GM10248 (cell line): ENCODE results near the gene STX7.
A peak's percentile ranks its signal among the peaks of the same experiment; 100 is the strongest.

Source experiments
- CTCF ChIA-PET: fragments of 300-600 bp; sonication (Branson Sonifier 250); formaldehyde crosslinking; extraction: SDS; loops from one replicate; lab custom pipeline; 2021; ENCODE audit warnings: antibody characterized with exemption; lab: Yijun Ruan, JAX
- POLR2A ChIA-PET: fragments of 350-650 bp; sonication (Branson Sonifier 250); formaldehyde crosslinking; extraction: SDS; loops from one replicate; lab custom pipeline; 2020; ENCODE audit warnings: antibody characterized with exemption; lab: Yijun Ruan, JAX
- DNase-seq: peaks from one replicate; pipeline ENCODE4 v3.0.0; 2012; ENCODE audit errors: extremely low spot score
- TF ChIP-seq, protein P1 (sequence below): IDR thresholded peaks from 2 replicates; pipeline ENCODE4 v1.5.1; 2012; ENCODE audit warnings: mild to moderate bottlenecking, low read depth; ENCODE audit errors: extremely low read depth, missing control alignments, control extremely low read depth

The STX7 gene

DNA sequence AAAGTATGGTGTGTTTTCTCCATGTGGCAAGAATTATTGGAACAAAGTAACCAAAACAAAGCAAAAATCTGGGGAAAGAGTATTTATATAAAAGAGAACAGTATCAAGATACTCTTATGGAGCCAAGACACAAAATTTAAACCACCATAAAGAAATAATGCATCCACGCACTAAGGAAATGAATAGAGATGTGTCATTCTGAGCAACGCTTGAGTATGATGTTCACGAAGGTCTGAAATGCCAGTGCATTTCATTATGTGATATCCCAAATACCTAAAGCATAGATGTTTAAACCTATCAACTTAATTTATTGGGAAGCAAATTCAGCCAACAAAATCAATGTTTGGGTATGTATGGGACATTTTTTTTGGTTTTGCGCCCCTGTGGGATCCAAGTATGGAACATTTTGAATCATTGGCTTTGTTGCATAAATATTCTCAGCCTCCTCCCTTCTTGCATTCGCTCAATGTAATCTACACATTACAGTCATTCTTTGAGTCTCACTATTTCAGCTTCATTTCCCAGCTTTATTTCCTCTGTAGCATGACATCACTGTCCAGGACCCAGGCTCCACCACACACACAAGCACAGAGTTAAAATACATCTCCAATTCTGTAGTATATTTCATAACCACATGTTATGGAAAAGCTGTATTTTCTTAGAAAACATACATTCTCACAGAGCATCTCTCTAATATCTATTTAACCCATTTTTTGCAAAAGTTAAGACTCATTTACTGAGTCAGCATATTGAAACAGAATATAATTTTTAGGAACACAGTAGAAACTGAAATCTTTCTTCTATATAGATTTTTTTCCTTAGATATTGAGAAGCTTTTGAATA, 100.0 kb downstream of the STX7 start:
- CTCF ChIA-PET: interaction anchor here (1.3 kb wide), 1 partner anchor 77 kb away, joined by 3 read pairs; no protein-coding TSS in a partner anchor
- POLR2A ChIA-PET: no interaction called here
- TF ChIP-seq, protein P1, sequence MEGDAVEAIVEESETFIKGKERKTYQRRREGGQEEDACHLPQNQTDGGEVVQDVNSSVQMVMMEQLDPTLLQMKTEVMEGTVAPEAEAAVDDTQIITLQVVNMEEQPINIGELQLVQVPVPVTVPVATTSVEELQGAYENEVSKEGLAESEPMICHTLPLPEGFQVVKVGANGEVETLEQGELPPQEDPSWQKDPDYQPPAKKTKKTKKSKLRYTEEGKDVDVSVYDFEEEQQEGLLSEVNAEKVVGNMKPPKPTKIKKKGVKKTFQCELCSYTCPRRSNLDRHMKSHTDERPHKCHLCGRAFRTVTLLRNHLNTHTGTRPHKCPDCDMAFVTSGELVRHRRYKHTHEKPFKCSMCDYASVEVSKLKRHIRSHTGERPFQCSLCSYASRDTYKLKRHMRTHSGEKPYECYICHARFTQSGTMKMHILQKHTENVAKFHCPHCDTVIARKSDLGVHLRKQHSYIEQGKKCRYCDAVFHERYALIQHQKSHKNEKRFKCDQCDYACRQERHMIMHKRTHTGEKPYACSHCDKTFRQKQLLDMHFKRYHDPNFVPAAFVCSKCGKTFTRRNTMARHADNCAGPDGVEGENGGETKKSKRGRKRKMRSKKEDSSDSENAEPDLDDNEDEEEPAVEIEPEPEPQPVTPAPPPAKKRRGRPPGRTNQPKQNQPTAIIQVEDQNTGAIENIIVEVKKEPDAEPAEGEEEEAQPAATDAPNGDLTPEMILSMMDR: no peak
- no peak for DNase-seq

DNA sequence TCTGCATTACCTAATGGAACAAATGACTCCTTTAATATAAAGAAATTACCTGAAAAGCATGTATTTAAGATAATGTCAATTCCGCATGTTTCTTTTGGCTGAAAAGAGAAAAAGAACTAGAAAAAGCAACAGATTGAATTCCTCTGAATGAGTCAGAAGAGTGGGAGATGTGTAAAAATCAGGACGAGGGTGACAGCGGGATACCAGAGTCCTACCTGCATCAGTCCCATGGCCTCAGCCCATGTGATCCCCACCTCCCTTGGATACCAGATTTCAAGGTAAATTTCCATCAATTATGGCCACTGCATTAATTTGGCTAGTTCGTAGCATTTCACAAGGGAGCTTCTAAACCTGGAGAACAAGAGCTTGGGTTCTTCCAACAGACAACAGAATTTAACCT, 101.6 kb downstream of the STX7 start:
- TF ChIP-seq, protein P1: no peak
- POLR2A ChIA-PET: no interaction called here
- CTCF ChIA-PET: no interaction called here
- DNase-seq: no peak

DNA sequence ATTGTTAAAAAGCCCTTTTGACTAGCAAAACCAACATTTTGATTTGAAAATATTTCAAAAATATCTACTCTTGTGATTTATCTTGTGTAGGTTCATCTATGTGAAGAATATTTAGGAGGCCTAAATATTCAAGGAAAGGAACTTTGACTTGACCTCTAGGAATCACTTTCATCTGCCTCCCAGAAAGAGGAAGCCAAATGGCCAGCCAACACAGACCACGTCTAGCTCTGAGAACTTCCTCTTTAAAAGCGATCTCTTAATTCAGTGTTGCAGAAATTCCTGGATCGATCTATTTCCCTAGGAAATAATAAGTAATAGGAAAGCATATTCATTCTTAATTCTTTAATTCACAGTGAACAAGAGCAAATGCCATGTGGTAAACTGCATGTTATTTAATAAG, 102.1 kb downstream of the STX7 start:
- DNase-seq: no peak
- CTCF ChIA-PET: no interaction called here

DNA sequence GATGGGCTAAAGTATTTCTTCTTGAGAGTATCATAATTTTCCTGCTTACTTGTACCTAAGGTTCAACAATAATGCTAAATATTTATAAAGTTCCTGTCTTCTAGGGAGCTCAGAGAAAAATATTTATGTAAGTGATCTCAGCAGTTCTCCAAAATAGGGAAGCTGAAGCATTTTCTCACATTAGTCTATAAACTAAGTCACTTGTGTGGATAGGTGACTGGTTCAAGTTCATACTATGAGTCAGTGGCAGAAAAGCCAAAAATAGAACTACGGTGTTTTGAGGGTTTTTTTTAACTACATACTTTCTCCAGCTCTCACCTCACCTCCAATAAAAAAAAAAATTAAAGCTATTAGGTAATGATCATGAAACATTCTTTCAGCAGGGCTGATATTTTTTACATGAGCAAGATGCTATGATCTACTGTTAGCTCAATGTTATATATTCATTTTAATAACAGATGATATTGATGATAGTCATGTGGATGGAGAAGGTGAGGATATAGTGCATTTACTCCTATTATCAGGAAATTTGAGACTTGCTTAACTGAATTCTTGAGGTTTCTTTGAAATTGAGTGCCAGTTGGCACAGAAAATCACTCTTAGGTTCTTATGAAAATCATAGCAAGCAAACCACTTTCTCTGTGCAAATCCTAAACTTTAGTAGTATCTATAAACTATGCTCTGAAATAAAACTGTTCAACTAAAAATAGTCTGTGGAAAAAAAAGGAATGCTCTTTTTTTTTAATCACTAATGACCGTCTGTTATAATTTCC, 107.6 kb downstream of the STX7 start:
- CTCF ChIA-PET: interaction anchor here (0.9 to 1.3 kb wide), 5 partner anchors 14 to 126 kb away, joined by 3 to 5 read pairs (median 4); no protein-coding TSS in a partner anchor

More for the DNA sequence above, 102.1 kb downstream of the STX7 start:
- POLR2A ChIA-PET: no interaction called here
- TF ChIP-seq, protein P1: no peak

DNA sequence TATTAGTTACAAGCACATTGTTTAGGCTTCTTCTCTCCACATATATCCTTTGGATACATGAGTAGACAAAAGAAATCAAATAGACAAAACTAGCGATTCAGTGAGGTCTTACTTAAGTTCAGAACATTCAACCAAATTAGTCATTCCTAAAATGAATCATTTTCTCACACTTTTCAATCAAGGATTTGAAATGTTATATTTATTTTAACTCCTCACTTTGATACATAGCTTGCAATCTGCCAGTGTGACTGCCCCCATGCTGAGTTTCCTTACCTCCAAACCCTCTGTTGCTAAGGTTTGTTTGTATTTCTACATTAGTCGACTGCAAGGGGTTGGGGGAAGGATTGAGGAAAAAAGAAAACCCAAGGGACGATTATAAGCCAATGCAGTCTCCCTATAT, 108.2 kb downstream of the STX7 start:
- TF ChIP-seq, protein P1: no peak
- ChIA-PET POLR2A (interaction anchor here (0.7 kb wide), 1 partner anchor 15 kb away, joined by 3 read pairs; no protein-coding TSS in a partner anchor), CTCF (interaction anchor here (0.9 to 1.3 kb wide), 4 partner anchors 15 to 125 kb away, joined by 3 to 5 read pairs (median 4); no protein-coding TSS in a partner anchor)

More for the DNA sequence above, 107.6 kb downstream of the STX7 start:
- DNase-seq: peak; percentile 33
- POLR2A ChIA-PET: interaction anchor here (0.7 kb wide), 1 partner anchor 15 kb away, joined by 3 read pairs; no protein-coding TSS in a partner anchor
- TF ChIP-seq, protein P1: no peak

DNA sequence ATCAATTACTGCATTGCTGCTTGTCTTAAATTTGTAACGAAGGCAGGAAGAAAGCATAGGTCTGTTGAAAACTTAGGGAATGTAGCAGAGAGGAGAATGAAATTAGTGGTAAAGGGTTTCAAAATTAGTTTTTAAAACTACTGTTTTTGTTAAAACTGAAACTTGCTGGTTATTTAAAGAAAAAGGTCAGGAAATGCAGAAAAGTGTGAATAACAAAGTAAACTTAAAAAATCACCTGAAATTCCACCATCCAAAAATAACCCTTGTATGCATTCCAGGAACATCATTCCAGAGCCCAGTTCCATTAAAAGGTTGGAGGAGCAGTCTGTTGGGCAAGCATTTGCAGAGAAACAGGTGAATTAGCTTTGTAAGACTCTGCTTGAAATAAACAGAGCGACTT, 108.6 kb downstream of the STX7 start:
- TF ChIP-seq, protein P1: no peak
- no peak for DNase-seq
- POLR2A ChIA-PET: no interaction called here
- CTCF ChIA-PET: interaction anchor here (1.1 to 1.3 kb wide), 2 partner anchors 53 to 61 kb away, joined by 3 to 5 read pairs; no protein-coding TSS in a partner anchor

More for the DNA sequence above, 108.2 kb downstream of the STX7 start:
- DNase-seq: no peak
